K562 (cell line): ENCODE data around the gene RNF126. TPM values are rescaled to one million over a fixed set of nuclear protein-coding genes. Genes with fewer than 3 reads are reported as not detected.
A peak's percentile ranks its signal among the peaks of the same experiment; 100 is the strongest.

Experiments
- E2F6 ChIP-seq, 2 experiments: IDR thresholded peaks; 2 replicates each; pipeline ENCODE4 v1.6.1; 2011; ENCODE audit warnings: borderline replicate concordance in 1 of 2, control low read depth in 1 of 2, low read depth in 1 of 2, low read length in 1 of 2, mild to moderate bottlenecking in 1 of 2, mixed read lengths in 1 of 2, moderate library complexity in 1 of 2; ENCODE audit not compliant: insufficient read depth in 1 of 2, insufficient read length in 1 of 2, poor library complexity in 1 of 2, severe bottlenecking in 1 of 2; ENCODE audit errors: extremely low read depth in 1 of 2
- HDAC3 ChIP-seq: fragments of 450-650 bp; IDR thresholded peaks from 2 replicates; pipeline ENCODE4 v1.6.1; 2018; ENCODE audit warnings: borderline replicate concordance, mild to moderate bottlenecking, moderate library complexity; ENCODE audit not compliant: partially characterized antibody
- HDAC6 ChIP-seq: IDR thresholded peaks from 2 replicates; pipeline ENCODE4 v1.6.1; 2012; ENCODE audit warnings: low read depth, mild to moderate bottlenecking, control low read depth, inconsistent platforms, low read length, moderate library complexity
- MCM3 ChIP-seq: fragments of 450-650 bp; IDR thresholded peaks from 2 replicates; pipeline ENCODE4 v1.6.1; 2016
- MTA1 ChIP-seq: fragments of 450-650 bp; IDR thresholded peaks from 2 replicates; pipeline ENCODE4 v1.6.1; 2017; ENCODE audit warnings: borderline replicate concordance
- NONO ChIP-seq, 2 experiments: fragments of 200-400 bp in 1 of 2; fragments of 450-650 bp in 1 of 2; formaldehyde crosslinking in 1 of 2; IDR thresholded peaks; 2 replicates each; pipeline ENCODE4 v1.6.1; 2017; ENCODE audit warnings: low read depth in 2 of 2, mild to moderate bottlenecking in 2 of 2, moderate library complexity in 2 of 2, low read length in 1 of 2
- POU5F1 ChIP-seq: fragments of 150-350 bp; IDR thresholded peaks from 2 replicates; pipeline ENCODE4 v1.6.1; 2014; ENCODE audit warnings: borderline replicate concordance, low read length, low read depth, mild to moderate bottlenecking; ENCODE audit not compliant: partially characterized antibody
- RBBP5 ChIP-seq: fragments of 200-600 bp; sonication (generic); IDR thresholded peaks from 2 replicates; pipeline ENCODE4 v1.6.1; 2012; ENCODE audit warnings: borderline replicate concordance, mild to moderate bottlenecking, low read length, control low read depth, inconsistent platforms; ENCODE audit not compliant: insufficient read depth, poor library complexity, severe bottlenecking
- RBFOX2 ChIP-seq: fragments of 200-400 bp; formaldehyde crosslinking; IDR thresholded peaks from 2 replicates; pipeline ENCODE4 v1.6.1; 2017; ENCODE audit warnings: low read depth, mild to moderate bottlenecking, low read length, moderate library complexity
- SMARCE1 ChIP-seq: fragments of 450-650 bp; IDR thresholded peaks from 2 replicates; pipeline ENCODE4 v1.7.1; 2016; ENCODE audit warnings: mild to moderate bottlenecking
- STAG1 ChIP-seq: sonication (generic); formaldehyde crosslinking; IDR thresholded peaks from 2 replicates; pipeline ENCODE4 v1.5.0; 2020; ENCODE audit warnings: missing genetic modification reagents, borderline replicate concordance
- ZNF778 ChIP-seq: fragments of 450-650 bp; formaldehyde crosslinking; IDR thresholded peaks from 2 replicates; pipeline ENCODE4 v1.4.0; 2020; ENCODE audit warnings: mild to moderate bottlenecking, moderate library complexity
- polyA plus RNA-seq, 8 experiments: library from polyadenylated mRNA; depleted of rRNA in 4 of 8; stranded (reverse) in 5 of 8; unstranded in 3 of 8; fragments of >200 nt; fragmentation: Nextera tagmentation in 2 of 8; fragmentation: Illumina TruSeq in 1 of 8; extraction: Ambion mirVana in 2 of 8; extraction: Trizol in 1 of 8; gene quantifications; 2 replicates each; pipeline versions ENCODE4 v1.2.1 to v1.2.3, GENCODE V29; 2011 to 2014; ENCODE audit warnings: inconsistent platforms in 1 of 8, missing spikeins in 1 of 8
- total RNA-seq, 7 experiments: library from RNA; depleted of rRNA in 6 of 7; stranded (reverse); fragments of >200 nt in 6 of 7; fragmentation: Illumina TruSeq in 2 of 7; extraction: Trizol in 2 of 7; gene quantifications; 2 replicates each; pipeline versions ENCODE4 v1.2.1 to v1.2.3, GENCODE V29; 2011 to 2021; ENCODE audit warnings: low replicate concordance in 1 of 7
- TF ChIP-seq, protein P1 (sequence below): fragments of 250-450 bp; sonication (Bioruptor Pico); IDR thresholded peaks from 2 replicates; pipeline ENCODE4 v1.9.0; 2021; ENCODE audit warnings: mild to moderate bottlenecking, inconsistent platforms
- TF ChIP-seq, protein P2 (sequence below), 2 experiments: fragments of 450-650 bp; formaldehyde crosslinking in 1 of 2; IDR thresholded peaks; 2 replicates each; pipeline versions ENCODE4 v1.4.0 to v1.6.1; 2014 to 2020; ENCODE audit warnings: mild to moderate bottlenecking in 2 of 2, borderline replicate concordance in 1 of 2, low read depth in 1 of 2

The RNF126 gene
- total and polyA plus RNA-seq, 9 of the 15 experiments (the other 6 are each of a cell fraction or from before 2014, with no cell fraction given) = 0.27 to 101 (median 12.3) TPM

DNA sequence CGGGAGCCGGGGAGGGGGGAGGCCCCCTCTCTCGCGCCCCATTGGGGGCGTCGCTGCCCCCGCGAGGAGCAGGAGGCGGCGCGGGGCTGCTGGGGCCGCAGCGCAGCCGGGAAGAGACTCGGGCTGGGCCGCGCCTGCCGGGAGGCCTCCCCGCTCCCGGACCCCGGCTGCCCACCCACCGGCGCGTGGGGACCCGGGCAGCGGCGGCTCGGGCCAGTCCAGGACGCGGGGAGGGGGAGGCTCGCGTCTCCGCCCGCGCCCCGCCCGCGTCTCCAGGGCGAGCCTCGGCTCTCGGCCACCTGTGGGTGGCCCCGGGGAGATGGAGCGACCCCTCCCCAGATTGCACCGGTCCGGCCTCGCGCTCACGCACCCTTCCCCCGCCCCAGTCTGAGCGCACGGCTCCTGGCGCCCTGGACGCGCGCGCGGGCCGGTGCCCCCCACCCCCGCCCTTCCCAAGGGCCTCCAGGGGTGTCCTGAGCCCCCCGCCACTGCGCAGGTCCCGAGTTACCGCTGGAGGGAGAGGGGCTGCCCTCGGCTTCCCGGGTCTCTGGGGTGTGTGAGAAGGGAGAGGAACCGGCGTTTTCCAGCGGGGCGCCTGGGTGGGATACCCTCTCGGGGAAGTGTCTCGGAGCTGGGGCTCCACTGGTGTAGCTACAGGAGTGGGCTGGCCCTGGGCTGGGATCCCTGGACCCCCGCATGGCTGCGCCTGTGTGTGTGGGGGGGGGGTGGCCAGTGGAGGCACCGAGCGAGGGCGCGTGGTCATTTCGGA, 46.4 kb upstream of the RNF126 start (continued):
- TF ChIP-seq E2F6 (IDR thresholded peaks at IDR 0.05; ENCODE audit: borderline replicate concordance in 1 of 2, extremely low read depth in 1 of 2, insufficient read depth in 1 of 2, insufficient read length in 1 of 2, low read depth in 1 of 2, low read length in 1 of 2, poor library complexity in 1 of 2, severe bottlenecking in 1 of 2) = no peak
- TF ChIP-seq RBFOX2 = no peak
- TF ChIP-seq RBBP5 = peak; percentile 13
- no peak for TF ChIP-seq HDAC6
- TF ChIP-seq, protein P1, sequence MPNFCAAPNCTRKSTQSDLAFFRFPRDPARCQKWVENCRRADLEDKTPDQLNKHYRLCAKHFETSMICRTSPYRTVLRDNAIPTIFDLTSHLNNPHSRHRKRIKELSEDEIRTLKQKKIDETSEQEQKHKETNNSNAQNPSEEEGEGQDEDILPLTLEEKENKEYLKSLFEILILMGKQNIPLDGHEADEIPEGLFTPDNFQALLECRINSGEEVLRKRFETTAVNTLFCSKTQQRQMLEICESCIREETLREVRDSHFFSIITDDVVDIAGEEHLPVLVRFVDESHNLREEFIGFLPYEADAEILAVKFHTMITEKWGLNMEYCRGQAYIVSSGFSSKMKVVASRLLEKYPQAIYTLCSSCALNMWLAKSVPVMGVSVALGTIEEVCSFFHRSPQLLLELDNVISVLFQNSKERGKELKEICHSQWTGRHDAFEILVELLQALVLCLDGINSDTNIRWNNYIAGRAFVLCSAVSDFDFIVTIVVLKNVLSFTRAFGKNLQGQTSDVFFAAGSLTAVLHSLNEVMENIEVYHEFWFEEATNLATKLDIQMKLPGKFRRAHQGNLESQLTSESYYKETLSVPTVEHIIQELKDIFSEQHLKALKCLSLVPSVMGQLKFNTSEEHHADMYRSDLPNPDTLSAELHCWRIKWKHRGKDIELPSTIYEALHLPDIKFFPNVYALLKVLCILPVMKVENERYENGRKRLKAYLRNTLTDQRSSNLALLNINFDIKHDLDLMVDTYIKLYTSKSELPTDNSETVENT (CRISPR knock-in tag) = 0 out of 2 replicates have a peak, but pooled peaks have one; percentile 11
- TF ChIP-seq HDAC3 = no peak
- TF ChIP-seq MTA1 = no peak
- TF ChIP-seq STAG1 (CRISPR knock-in tag) = no peak
- TF ChIP-seq, protein P2, sequence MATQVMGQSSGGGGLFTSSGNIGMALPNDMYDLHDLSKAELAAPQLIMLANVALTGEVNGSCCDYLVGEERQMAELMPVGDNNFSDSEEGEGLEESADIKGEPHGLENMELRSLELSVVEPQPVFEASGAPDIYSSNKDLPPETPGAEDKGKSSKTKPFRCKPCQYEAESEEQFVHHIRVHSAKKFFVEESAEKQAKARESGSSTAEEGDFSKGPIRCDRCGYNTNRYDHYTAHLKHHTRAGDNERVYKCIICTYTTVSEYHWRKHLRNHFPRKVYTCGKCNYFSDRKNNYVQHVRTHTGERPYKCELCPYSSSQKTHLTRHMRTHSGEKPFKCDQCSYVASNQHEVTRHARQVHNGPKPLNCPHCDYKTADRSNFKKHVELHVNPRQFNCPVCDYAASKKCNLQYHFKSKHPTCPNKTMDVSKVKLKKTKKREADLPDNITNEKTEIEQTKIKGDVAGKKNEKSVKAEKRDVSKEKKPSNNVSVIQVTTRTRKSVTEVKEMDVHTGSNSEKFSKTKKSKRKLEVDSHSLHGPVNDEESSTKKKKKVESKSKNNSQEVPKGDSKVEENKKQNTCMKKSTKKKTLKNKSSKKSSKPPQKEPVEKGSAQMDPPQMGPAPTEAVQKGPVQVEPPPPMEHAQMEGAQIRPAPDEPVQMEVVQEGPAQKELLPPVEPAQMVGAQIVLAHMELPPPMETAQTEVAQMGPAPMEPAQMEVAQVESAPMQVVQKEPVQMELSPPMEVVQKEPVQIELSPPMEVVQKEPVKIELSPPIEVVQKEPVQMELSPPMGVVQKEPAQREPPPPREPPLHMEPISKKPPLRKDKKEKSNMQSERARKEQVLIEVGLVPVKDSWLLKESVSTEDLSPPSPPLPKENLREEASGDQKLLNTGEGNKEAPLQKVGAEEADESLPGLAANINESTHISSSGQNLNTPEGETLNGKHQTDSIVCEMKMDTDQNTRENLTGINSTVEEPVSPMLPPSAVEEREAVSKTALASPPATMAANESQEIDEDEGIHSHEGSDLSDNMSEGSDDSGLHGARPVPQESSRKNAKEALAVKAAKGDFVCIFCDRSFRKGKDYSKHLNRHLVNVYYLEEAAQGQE (IDR thresholded peaks at IDR 0.05; ENCODE audit: borderline replicate concordance) = peak; percentile 42; the same call in 1 of the 2 replicates
- TF ChIP-seq, protein P2 (CRISPR knock-in tag; IDR thresholded peaks at IDR 0.05; ENCODE audit: low read depth) = no peak
- no peak for TF ChIP-seq ZNF778 (CRISPR knock-in tag)
- no peak for TF ChIP-seq SMARCE1
- no peak for TF ChIP-seq MCM3
- no peak for TF ChIP-seq POU5F1
- TF ChIP-seq NONO (IDR thresholded peaks at IDR 0.05; ENCODE audit: low read depth in 2 of 2, low read length in 1 of 2) = 0 out of 4 replicates have a peak, but pooled peaks of 1 of the 2 experiments have one; percentile 31
